PC-9 (cell line): ENCODE results near the gene MT1HL1.

ENCODE experiments used
- CTCF ChIP-seq: fragments of 200-600 bp; sonication (generic); conservative IDR thresholded peaks from 2 replicates; pipeline ENCODE4 v1.6.1; 2017; ENCODE audit warnings: mixed run types, antibody characterized with exemption, mild to moderate bottlenecking, moderate library complexity
- EZH2 ChIP-seq: fragments of 200-600 bp; sonication (generic); IDR thresholded peaks from 2 replicates; pipeline ENCODE4 v1.8.0; 2017; ENCODE audit warnings: antibody characterized with exemption, low read depth

- TF ChIP-seq EZH2 (no peak), CTCF (no peak)
Observed at GRCh38 chr1:237041795-237042525, 37.7 kb upstream of the MT1HL1 start, which contains the start of gene RYR2.
